ENCODE results near the gene NADSYN1.
"Not testable (repeated sequence)": the region's sequence is repeated elsewhere in the genome, so short reads cannot be mapped to it uniquely, and the experiment has no call there.

NADSYN1 gene

GRCh38 chr11:71495286-71496230, 42.6 kb downstream of the NADSYN1 start:
- DNase-seq, result no peak

- DNase-seq, result no peak
These were observed 43.4 kb downstream of the NADSYN1 start for GRCh38 chr11:71496421-71496820.

GRCh38 chr11:71498091-71498490, 45.1 kb downstream of the NADSYN1 start:
- no peak for DNase-seq

- no peak for DNase-seq
These were observed 46.1 kb downstream of the NADSYN1 start for GRCh38 chr11:71499125-71499524.

GRCh38 chr11:71499546-71499945, 46.5 kb downstream of the NADSYN1 start:
- DNase-seq, result no peak

- DNase-seq, result no peak
These were observed 47.6 kb downstream of the NADSYN1 start for GRCh38 chr11:71500601-71501021.

- DNase-seq, result no peak
These were observed 48.3 kb downstream of the NADSYN1 start for GRCh38 chr11:71501071-71501985.

GRCh38 chr11:71502026-71502425, 49.0 kb downstream of the NADSYN1 start:
- DNase-seq, result no peak

- DNase-seq, result no peak
These were observed 50.0 kb downstream of the NADSYN1 start for GRCh38 chr11:71502871-71503435.

- DNase-seq, result no peak
These were observed 51.5 kb downstream of the NADSYN1 start for GRCh38 chr11:71504531-71504930.

- DNase-seq, result no peak
These were observed 52.0 kb downstream of the NADSYN1 start for GRCh38 chr11:71505001-71505400.

- DNase-seq, result no peak
These were observed 52.8 kb downstream of the NADSYN1 start for GRCh38 chr11:71505781-71506180.

GRCh38 chr11:71507102-71507501, 54.1 kb downstream of the NADSYN1 start:
- DNase-seq, result no peak

GRCh38 chr11:71518506-71519471, 65.8 kb downstream of the NADSYN1 start:
- DNase-seq, result no peak

- no peak for DNase-seq
These were observed 66.5 kb downstream of the NADSYN1 start for GRCh38 chr11:71519546-71519945.

GRCh38 chr11:71525188-71525937, 72.4 kb downstream of the NADSYN1 start:
- no peak for DNase-seq

- DNase-seq, result no peak
These were observed 73.0 kb downstream of the NADSYN1 start for GRCh38 chr11:71525938-71526495.

GRCh38 chr11:71526796-71527575, 74.0 kb downstream of the NADSYN1 start, which contains the start of gene KRTAP5-7:
Gene KRTAP5-7 (plus strand): TSS chr11:71527267. CDS start chr11:71527301, 34 bp downstream.
- DNase-seq, result not testable (repeated sequence)

GRCh38 chr11:71527576-71528210, 74.7 kb downstream of the NADSYN1 start:
- DNase-seq, result no peak

Measured in NCI-H2171 treated with DMSO at 0.1 percent for 48 hours (cell line).